ENCODE results near the gene NBAS.
"Not testable (repeated sequence)": the region's sequence is repeated elsewhere in the genome, so short reads cannot be mapped to it uniquely, and the experiment has no call there.

The NBAS gene

GRCh38 chr2:15263976-15264685 lies 297.0 kb downstream of the NBAS start:
- no peak for DNase-seq (ENCODE audit: low read depth in 2 of 2)

- DNase-seq (ENCODE audit: low read depth in 2 of 2) = no peak
Observed at GRCh38 chr2:15262792-15263191, 298.3 kb downstream of the NBAS start.

GRCh38 chr2:15260835-15261234 lies 300.3 kb downstream of the NBAS start:
- DNase-seq (ENCODE audit: low read depth in 2 of 2) = no peak

GRCh38 chr2:15260196-15260595 lies 300.9 kb downstream of the NBAS start:
- DNase-seq (ENCODE audit: low read depth in 2 of 2) = no peak

GRCh38 chr2:15259356-15259756 lies 301.8 kb downstream of the NBAS start:
- no peak for DNase-seq (ENCODE audit: low read depth in 2 of 2)

GRCh38 chr2:15258385-15258784 lies 302.7 kb downstream of the NBAS start:
- DNase-seq (ENCODE audit: low read depth in 2 of 2) = not testable (repeated sequence)

GRCh38 chr2:15253835-15254286 lies 307.3 kb downstream of the NBAS start:
- DNase-seq (ENCODE audit: low read depth in 2 of 2) = no peak

GRCh38 chr2:15253247-15253646 lies 307.9 kb downstream of the NBAS start:
- DNase-seq (ENCODE audit: low read depth in 2 of 2) = no peak

- DNase-seq (ENCODE audit: low read depth in 2 of 2) = no peak
Observed at GRCh38 chr2:15251753-15252152, 309.4 kb downstream of the NBAS start.

- DNase-seq (ENCODE audit: low read depth in 2 of 2) = not testable (repeated sequence)
Observed at GRCh38 chr2:15250946-15251345, 310.2 kb downstream of the NBAS start.

- no peak for DNase-seq (ENCODE audit: low read depth in 2 of 2)
Observed at GRCh38 chr2:15246870-15247269, 314.3 kb downstream of the NBAS start.

- no peak for DNase-seq (ENCODE audit: low read depth in 2 of 2)
Observed at GRCh38 chr2:15243762-15244161, 317.4 kb downstream of the NBAS start.

GRCh38 chr2:15242936-15243461 lies 318.1 kb downstream of the NBAS start:
- DNase-seq (ENCODE audit: low read depth in 2 of 2) = no peak

- no peak for DNase-seq (ENCODE audit: low read depth in 2 of 2)
Observed at GRCh38 chr2:15241929-15242328, 319.2 kb downstream of the NBAS start.

- no peak for DNase-seq (ENCODE audit: low read depth in 2 of 2)
Observed at GRCh38 chr2:15241201-15241600, 319.9 kb downstream of the NBAS start.

GRCh38 chr2:15238028-15238427 lies 323.1 kb downstream of the NBAS start:
- DNase-seq (ENCODE audit: low read depth in 2 of 2) = no peak

GRCh38 chr2:15230599-15231192 lies 330.4 kb downstream of the NBAS start:
- no peak for DNase-seq (ENCODE audit: low read depth in 2 of 2)

- no peak for DNase-seq (ENCODE audit: low read depth in 2 of 2)
Observed at GRCh38 chr2:15226661-15227060, 334.5 kb downstream of the NBAS start.

GRCh38 chr2:15225131-15225530 lies 336.0 kb downstream of the NBAS start:
- DNase-seq (ENCODE audit: low read depth in 2 of 2) = no peak

GRCh38 chr2:15224641-15225040 lies 336.5 kb downstream of the NBAS start:
- no peak for DNase-seq (ENCODE audit: low read depth in 2 of 2)

GRCh38 chr2:15223887-15224286 lies 337.2 kb downstream of the NBAS start:
- DNase-seq (ENCODE audit: low read depth in 2 of 2) = no peak

- no peak for DNase-seq (ENCODE audit: low read depth in 2 of 2)
Observed at GRCh38 chr2:15222856-15223255, 338.3 kb downstream of the NBAS start.

GRCh38 chr2:15220603-15221002 lies 340.5 kb downstream of the NBAS start:
- DNase-seq (ENCODE audit: low read depth in 2 of 2) = no peak
